AG09319 (cell line): ENCODE results near the gene NEK11.
"Not testable (repeated sequence)": the region's sequence is repeated elsewhere in the genome, so short reads cannot be mapped to it uniquely, and the experiment has no call there.

Experiments
- DNase-seq: peaks from one replicate; pipeline ENCODE4 v3.0.0-alpha.2; 2010; ENCODE audit warnings: low read depth; ENCODE audit errors: extremely low read depth
- TF ChIP-seq, protein P1 (sequence below): IDR thresholded peaks from 2 replicates; pipeline ENCODE4 v1.5.1; 2011; ENCODE audit warnings: low read depth, mild to moderate bottlenecking, inconsistent platforms, low read length, moderate library complexity

The NEK11 gene

DNA sequence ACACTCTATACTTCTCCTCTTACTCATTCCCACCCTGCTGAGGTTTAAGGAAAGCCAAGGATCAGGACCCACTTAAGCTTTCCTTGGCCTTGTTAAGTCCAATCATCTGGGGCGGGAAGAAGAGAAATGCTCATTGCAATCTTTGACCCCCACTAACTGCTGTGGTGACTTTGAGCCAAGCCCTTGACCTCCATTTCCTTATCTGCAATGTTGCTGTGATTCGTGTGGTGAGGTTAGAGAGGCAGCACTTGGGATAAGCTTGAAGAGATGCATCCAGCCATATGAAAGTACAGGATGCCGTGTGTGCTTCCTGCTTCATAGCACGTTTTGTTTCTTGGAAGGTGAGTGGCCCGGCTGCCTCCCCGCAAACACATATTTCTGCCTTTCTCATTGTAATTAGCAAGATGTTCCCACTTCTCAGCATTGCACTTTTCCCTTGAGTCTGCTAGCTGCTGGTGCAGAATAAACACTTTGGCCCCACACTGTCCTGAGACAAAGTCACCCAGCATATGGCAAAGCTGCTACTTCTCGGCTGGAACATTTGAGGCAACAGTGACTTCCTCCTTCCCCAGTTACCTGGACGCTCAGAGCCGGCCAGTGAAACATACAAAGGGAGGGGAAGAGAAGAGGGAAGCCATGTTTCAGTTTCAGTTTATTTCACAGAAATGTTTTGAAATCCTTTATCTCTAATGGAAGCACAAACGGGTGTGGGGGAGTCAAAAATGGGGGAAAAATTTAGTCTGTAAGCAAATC, 344.4 kb downstream of the NEK11 start:
- no peak for DNase-seq
- TF ChIP-seq, protein P1, sequence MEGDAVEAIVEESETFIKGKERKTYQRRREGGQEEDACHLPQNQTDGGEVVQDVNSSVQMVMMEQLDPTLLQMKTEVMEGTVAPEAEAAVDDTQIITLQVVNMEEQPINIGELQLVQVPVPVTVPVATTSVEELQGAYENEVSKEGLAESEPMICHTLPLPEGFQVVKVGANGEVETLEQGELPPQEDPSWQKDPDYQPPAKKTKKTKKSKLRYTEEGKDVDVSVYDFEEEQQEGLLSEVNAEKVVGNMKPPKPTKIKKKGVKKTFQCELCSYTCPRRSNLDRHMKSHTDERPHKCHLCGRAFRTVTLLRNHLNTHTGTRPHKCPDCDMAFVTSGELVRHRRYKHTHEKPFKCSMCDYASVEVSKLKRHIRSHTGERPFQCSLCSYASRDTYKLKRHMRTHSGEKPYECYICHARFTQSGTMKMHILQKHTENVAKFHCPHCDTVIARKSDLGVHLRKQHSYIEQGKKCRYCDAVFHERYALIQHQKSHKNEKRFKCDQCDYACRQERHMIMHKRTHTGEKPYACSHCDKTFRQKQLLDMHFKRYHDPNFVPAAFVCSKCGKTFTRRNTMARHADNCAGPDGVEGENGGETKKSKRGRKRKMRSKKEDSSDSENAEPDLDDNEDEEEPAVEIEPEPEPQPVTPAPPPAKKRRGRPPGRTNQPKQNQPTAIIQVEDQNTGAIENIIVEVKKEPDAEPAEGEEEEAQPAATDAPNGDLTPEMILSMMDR, result no peak

DNA sequence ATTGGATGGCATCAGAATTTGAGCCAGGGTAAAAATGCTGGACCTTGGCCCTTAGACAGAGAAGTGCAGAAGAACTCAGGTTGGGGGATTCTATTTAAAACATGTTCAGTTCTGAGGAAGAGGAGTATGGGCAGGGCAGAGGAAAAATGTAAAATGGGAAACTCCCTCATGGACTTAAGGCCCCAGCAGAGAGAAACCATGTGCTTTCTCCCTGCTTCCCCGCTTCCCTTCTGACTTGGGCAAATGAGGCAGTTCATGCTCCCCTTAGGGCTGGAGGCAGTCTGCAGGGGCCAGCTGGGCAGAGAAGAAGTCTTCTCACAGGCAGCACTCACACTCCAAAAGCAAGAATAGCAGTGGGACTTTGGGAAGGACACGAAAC, 345.0 kb downstream of the NEK11 start:
- no peak for DNase-seq
- TF ChIP-seq, protein P1, result no peak

DNA sequence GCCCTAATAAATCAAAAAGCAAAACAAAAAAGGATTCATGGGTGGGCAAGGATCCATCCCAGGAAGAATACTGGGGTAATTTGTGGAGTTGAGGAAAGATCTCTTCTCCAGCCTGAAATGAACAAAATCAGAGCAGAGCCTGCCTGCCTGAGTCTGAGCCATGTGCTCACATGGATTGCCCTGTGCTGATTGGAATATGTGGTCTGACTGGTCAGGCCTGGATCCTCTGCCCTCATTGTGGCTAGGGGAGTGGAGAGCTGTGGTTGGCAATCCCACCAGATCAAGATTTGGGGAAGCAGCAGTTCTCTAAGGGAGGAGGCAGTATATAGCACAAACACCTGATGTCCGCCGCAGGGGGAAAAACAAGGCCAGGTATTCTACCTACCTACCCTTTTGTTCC, 348.1 kb downstream of the NEK11 start:
- TF ChIP-seq, protein P1, result no peak
- DNase-seq, result no peak

DNA sequence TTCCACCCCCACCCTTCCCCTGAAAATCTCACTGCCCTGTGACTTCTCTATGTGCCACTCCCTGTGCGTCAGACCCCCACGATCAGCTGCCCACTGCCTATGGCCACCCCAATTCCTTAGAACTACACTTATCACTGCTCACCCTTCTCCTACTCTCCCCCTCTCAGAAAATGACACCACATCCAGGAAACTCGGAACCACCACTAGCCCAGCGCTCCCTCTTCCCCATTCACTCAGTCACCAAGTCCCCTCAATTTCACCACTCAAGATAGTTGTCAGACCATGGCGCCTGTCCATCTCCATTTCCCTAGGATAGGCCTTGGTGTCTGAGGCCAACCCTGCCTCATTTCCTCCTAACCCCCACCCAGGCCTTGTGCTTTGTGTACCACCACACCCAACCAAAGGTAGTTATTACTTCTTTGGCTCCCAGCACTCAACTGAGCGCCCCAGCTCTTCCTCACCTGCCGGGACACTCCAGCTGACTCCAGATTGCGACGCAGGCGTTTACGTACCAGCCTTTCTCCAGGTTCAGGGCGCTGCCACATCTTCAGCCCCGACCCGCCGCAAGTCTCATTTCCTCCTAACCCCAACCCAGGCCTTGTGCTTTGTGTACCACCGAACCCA, 354.3 kb downstream of the NEK11 start:
- DNase-seq, result not testable (repeated sequence)

DNA sequence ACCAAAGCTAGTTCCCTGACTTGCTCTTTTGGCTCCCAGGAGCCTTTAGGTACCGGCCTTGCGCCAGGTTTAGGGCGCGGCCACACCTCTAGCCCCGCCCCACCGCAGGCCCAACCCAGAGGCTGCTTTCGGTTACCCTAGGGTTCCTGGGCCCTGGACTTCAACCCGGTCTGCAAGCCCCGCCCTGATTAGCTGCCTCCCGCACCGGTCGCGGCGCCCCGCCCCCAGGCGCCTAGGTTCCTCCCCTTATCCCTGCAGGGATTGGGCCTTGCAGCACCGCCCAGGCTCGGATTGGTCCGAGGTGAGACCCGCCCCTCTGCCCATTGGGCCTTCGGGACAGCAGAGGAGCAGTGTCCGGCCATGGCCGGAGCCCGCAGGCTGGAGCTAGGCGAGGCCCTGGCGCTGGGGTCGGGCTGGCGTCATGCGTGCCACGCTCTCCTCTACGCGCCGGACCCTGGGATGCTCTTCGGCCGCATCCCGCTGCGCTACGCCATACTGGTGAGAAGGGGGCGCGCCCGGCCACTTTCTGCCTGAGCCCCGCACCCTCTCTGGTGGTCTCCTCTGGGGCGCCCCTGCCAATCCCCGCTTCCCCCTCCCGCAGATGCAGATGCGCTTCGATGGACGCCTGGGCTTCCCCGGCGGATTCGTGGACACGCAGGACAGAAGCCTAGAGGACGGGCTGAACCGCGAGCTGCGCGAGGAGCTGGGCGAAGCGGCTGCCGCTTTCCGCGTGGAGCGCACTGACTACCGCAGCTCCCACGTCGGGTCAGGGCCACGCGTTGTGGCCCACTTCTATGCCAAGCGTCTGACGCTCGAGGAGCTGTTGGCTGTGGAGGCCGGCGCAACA, 355.0 kb downstream of the NEK11 start, which contains the start of gene NUDT16:
TSS of gene NUDT16 (plus strand) at position 330 of the 847 bp plus-strand sequence. CDS start at position 361, 31 bp downstream.
- TF ChIP-seq, protein P1, result no peak
- DNase-seq, result peak; percentile 98

DNA sequence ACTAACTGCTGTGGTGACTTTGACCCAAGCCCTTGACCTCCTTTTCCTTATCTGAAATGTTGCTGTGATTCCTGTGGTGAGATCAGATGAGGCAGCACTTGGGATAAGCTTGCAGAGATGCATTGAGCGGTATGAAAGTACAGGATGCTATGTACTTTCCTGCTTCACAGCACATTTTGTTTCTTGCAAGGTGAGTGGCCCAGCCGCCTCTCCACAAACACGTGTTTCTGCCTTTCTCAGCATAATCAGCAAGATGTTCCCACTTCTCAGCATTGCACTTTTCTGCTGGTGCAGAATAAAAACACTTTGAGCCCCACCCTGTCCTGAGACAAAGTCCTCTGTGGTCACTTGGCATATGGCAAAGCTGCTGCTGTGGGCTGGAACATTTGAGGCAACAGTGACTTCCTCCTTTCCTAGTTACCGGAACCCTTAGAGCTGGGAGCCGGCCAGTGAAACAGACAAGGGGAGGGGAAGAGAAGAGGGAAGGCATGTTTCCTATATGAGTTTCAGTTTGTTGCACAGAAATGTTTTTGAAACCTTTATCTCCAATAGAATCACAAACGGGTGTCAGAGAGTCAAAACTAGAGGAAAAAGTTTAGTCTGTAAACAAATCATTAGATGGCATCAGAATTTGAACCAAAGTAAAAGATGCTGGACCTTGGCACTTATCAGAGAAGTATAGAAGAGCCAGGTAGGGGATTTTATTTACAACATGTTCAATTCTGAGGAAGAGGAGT, 359.9 kb downstream of the NEK11 start:
- DNase-seq, result no peak
- TF ChIP-seq, protein P1, result no peak

DNA sequence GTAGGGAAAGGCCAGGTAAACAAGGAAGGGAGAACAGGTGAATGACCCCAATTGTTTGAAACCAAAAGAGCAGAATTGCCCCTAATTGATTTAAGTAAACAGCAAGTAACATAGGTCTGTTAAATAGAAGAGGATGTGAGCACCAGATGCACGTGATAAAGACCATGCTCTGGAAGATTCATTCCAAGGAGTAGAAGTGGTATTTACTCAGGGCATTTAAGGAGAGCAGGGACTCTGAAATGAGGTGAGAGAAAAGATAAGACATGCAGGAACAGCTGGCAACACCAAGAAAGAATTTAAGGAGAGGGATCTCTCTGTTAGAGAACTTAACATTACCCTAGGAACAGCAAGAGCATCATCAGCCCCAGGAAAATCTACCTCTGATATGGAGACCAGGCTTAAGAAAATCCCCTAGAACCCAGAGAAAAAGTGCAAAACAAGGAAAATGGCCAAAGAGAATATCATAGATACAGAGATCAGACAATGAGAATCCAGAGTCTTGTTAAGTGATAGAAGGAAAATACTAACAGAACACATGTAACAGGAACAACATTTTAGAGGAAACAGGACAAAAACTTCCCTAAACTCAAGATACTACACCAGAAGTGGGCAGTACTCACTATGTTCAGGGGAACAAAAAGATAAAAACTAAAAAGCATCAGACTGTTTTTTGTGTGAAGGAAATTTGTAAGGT, 361.3 kb downstream of the NEK11 start:
- TF ChIP-seq, protein P1, result no peak
- no peak for DNase-seq
